Activated CD4-positive, alpha-beta T cell treated with anti-CD3 and anti-CD28 coated beads for 24 hours (primary cell): ENCODE data around the gene RNF19B.
"Not testable (repeated sequence)": the region's sequence is repeated elsewhere in the genome, so short reads cannot be mapped to it uniquely, and the experiment has no call there.

Source experiments
- DNase-seq, 2 donors: peaks; one replicate each; pipeline ENCODE4 v3.0.0-alpha.2; 2020; ENCODE audit warnings: low read depth in 2 of 2

RNF19B gene

DNA sequence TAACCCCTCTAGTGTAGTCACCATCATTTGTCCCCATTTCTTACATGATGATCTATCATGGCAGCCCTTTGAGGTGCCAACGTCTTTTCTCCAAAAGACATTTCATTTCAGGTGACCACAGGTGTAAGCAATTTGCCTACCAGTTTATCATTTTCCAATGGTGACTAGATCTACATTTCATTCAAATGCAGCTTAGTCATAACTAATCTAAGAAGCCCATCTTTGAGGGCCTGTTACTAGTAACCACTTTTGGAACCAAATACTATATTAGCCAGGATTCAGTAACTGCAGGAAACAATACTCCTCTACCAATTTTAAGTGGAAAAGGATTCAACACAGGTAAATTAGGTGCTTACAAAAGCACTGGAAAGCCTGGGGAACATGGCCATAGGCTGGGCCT lies 32.8 kb downstream of the RNF19B start:
- DNase-seq, result no peak

- DNase-seq, result no peak
Measured at GRCh38 chr1:32929366-32929765, 35.2 kb downstream of the RNF19B start.

- DNase-seq, result no peak
Measured at GRCh38 chr1:32928715-32929114, 35.9 kb downstream of the RNF19B start.

- DNase-seq, result no peak
Measured at GRCh38 chr1:32928285-32928684, 36.3 kb downstream of the RNF19B start.

- no peak for DNase-seq
Measured at GRCh38 chr1:32927441-32927840, 37.2 kb downstream of the RNF19B start.

DNA sequence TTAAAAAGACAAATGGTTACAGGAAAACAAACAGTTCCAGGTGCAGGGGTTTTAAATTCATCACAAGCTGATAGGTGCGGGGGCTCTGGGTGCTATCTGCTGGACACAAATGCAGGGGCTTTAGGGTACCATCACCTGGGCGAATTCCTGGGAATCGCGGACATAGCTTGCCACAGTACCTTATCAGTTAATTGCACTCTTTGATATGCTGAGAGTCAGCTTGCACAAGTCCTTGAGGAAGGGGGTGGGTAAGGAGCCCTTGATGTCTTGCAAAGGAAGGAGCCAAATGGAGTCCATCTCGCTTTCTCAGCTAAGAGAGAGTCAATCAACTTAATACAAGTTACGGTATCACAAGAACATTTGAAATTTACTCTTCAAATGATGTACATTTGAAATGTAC lies 38.0 kb downstream of the RNF19B start:
- DNase-seq, result no peak

DNA sequence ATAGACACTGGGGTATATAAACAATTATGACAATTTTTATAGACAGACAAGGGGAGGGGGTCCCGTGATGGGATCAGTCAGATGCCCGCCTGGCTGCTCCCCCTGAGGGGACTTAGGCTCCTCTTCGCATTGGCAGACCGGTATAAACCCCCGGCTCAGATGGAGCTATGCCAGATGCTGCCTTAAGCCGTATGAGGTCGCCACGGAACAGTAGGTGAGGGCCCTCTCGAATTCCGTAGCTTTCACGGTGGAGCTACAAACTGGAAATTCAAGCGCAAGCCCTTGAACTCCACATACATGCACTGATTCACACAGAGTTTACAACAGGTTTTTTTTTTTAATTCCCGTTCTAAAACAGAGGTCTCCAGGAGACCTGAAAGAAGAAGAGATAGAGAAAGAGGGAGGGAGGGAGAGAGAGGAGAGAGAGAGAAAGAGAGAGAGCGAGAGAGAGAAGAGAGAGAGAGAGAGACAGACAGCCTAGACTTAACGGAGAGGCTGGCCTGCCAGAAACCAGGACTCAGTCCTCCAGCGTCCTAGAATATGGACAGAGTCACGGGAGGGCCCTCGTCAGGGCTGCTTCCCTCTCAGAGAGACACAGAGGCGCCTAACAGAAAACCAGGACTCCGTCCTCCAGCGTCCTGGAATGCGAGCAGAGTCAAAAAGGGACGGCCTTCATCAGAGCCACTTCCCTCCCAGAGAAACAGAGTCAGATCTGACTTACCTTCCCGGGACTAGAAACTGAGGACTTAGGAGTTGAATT lies 39.0 kb downstream of the RNF19B start:
- no peak for DNase-seq

DNA sequence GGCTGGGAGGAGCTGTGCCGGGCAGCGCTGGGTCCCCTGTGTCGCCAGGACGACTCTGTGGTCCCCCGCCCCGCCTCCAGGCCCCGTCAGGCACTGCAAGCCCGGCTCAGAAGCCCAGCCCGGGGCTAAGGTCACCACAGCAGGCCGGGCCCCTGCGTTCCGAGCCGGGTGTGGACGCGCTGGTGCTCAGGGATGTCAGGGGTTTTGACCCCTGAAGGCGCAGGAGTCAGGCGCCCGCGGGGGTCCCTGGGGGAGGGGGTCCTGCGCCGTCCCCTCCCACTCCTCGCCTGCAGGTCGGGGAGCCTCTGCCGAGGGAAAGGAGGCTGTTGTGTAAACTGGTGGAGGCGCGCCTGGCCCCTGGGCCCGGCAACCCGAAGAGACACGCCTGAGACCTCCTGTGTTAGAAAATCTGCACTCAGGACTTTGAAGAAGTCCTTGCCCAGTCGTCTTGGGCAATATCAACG lies 39.7 kb downstream of the RNF19B start:
- no peak for DNase-seq

DNA sequence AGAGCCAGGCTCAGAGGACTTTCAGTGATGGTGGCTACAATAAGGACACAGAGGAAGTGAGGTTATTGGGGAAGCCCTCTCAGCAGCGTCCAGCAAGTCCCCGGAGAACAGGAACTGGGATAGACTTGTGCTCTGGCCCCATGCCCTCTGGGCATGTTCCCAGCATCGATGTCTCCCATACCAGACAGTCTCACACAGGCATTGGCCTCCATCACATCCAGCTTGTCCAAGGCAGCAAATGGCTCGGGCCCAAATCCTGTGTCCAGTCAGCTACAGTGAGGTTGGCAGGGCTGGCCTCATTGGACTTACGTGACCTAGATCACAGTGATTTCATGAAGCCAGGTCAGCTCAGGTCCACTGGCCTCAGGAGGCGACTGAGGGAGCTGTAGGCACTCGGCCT lies 43.8 kb downstream of the RNF19B start:
- no peak for DNase-seq

- DNase-seq, result no peak
Measured at GRCh38 chr1:32919811-32920733, 44.5 kb downstream of the RNF19B start.

DNA sequence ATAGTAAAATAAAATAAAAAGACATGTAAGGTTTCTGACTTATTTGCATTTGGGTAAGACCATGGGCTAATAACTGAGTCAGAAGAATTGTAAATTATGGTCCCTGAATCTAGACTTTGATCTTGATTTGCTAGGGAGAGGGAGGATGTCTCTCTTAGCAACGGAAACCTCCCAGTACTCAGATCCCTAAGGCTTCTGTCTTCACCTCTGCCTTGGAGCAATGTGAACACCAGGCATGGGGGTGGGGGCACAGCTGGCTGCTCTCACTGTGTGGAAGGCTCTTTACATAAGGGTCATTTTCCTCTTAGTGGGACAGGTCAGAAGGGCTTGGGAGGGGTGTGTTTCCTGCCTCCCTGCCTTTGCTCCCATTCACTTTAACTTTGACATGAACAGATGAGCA lies 46.4 kb downstream of the RNF19B start:
- no peak for DNase-seq

DNA sequence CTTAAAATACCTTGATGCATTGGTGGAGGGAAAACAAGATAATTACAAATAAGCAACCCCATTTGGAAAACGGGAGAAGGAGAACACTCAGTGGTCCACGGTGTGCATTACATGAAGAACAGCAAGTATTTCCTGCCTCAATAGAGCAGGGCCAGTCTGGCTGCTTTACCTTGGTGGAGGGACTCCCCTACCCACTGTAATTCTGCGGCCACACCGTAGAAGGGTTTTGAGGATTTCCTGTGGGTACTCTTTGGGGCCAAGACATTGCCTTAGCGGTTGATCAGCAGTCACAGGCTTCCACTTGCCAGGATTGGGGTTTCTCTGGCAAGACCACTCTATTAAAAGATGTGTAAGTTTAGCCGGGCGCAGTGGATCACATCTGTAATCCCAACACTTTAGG lies 47.1 kb downstream of the RNF19B start:
- no peak for DNase-seq

DNA sequence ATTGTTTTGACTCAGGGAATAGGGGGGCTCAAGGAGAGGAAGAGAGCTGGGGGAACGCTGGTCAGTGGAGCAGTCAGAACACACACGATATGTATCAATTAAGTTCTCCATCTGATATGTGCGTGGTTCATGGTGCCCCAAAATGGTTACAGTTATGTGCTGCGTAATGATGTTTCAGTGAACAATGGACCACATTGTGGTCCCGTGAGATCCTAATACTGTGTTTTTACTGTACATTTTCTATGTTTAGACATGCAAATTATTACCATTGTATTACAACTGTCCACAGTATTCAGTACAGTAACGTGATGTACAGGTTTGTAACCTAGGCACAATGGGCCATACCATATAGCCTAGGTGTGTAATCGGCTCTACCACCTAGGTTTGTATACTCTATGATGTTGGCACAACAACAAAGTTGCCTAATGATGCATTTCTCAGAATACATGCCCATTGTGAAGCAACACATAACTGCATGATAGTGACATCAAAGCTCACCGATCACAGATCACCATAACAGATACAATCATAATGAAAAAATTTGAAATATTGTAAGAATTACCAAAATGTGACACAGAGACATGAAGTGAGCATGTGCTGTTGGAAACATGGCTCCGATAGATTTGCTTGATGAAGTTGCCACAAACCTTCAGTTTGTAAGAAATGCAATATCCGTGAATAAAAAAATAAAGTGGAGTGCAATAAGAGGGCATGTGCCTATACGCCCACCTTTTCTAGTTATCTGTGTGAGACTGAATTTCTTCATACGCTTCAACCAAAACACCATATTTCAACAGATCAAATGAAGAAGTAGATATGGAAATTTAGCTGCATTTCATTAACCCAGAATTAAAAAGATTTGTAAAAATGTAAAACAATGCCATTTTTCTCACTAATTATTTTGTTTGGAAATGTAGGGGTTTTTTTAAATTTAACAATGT lies 48.6 kb downstream of the RNF19B start:
- DNase-seq, result no peak

DNA sequence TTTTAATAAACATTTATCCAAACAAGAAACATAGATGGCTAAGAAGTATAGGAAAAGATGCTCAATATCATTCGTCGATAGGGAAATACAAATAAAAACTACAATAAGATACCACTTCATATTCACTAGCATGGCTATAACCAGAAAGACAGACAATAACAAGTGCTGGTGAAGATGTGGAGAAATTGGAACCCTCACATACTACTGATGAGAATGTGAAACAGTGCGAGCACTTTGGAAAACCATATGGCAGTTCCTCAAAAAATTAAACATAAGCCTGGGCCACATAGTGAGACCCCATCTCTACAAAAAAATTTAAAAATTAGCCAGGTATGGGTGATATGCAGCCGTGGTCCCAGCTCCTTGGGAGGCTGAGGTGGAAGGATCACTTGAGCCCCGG lies 54.3 kb downstream of the RNF19B start:
- no peak for DNase-seq

DNA sequence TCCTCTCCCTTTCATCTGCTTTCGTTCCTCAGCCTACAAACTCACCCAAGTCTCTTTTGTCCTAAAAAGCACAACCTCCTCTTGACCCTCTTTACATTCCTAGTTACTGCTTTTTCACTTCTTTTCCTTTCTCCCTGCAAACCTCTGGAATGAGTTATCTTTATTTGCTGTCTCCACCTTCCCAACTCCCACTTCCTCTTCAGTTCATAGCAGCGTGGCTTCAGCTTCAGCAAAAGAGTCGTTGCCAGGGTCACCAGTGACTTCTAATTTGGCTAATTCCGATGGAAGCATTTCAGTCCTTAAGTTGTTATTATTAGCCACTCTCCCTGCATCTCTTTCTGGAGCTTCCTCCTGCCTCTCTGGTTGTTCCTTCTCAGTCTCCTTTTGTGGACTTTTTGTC lies 57.2 kb downstream of the RNF19B start:
- DNase-seq, result no peak

DNA sequence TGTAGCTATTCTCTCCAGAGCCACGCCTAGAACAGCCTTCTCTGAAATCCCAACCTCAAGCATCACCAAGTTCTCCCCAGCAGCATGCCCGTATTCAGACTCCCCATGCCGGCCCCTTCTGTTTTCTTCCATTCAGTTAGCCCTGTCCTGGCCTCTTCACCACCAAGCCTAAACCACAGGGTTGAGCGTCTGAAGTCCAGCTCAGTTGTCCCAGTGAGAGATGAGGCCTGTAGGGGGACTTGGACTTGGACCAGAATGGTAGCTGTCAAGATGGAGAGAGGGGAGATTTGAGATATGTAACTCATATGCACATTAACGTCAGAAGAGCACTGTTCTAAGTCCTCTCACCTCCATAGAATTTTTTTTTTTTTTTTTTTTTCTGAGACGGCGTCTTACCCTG lies 58.0 kb downstream of the RNF19B start:
- DNase-seq, result no peak

GRCh38 chr1:32905588-32905987 lies 59.0 kb downstream of the RNF19B start:
- not testable (repeated sequence) for DNase-seq

GRCh38 chr1:32904797-32905196 lies 59.8 kb downstream of the RNF19B start:
- DNase-seq, result no peak

DNA sequence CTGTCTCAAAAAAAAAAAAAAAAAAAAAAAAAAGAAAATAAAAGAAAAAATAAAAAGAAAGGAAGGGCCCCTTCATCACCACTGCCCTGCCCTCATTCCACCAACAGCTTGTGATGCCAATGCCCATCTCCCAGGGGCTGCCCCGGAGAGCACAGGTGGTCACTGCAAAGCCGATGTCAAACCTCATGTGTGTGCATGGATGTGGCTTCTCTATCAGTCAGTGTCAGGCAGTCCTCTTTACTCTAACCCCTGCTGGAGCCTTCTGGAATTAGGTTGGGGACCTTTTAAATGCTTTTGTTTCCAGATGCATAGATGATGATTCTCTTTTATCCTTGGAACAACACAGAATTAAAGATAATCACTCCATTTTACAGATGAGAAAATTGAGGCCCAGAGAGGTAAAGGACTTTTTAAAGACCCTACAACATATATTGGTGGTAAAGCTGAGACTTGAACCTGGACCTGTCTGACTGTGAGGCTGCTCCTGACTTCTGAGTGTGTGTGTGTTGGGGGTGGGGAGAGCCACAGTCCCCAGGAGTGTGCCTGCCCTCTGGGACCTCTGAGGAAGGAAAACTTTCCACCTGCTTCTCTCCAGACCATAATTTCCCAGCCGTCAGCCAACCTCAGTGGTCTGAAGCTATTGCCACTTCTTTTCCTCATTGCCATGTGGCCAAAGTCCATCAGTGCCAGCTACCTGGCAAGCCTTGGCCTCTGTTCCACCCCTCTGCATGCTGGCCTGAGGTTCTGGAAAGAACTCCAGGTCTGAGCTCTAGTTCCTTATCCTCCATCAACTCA lies 60.4 kb downstream of the RNF19B start:
- DNase-seq, result no peak

GRCh38 chr1:32902535-32902920 lies 62.1 kb downstream of the RNF19B start:
- DNase-seq, result no peak
